H1 (cell line): ENCODE results near the gene RAMACL. TPM values are rescaled to one million over a fixed set of nuclear protein-coding genes. Genes with fewer than 3 reads are reported as not detected.

ENCODE experiments used
- CTCF ChIA-PET: fragments of 300-600 bp; sonication (Branson Sonifier 250); formaldehyde crosslinking; loops from one replicate; lab custom pipeline; 2021; ENCODE audit not compliant: partially characterized antibody; lab: Charles Lee
- POLR2A ChIA-PET: fragments of 300-600 bp; sonication (Branson Sonifier 250); formaldehyde crosslinking; loops from one replicate; lab custom pipeline; 2021; ENCODE audit warnings: inconsistent platforms; ENCODE audit not compliant: partially characterized antibody; lab: Charles Lee
- DNase-seq, 2 experiments: peaks; one replicate each; pipeline versions ENCODE4 v3.0.0 to v3.0.0-alpha.2; 2010 to 2022; ENCODE audit warnings: low spot score in 2 of 2, low read depth in 1 of 2, mixed read lengths in 1 of 2
- FAIRE-seq: peaks from 2 replicates; lab custom pipeline; 2011; peaks lifted over from hg19 to GRCh38; lab: Jason Lieb, UNC
- H2AFZ ChIP-seq: 2 replicates; pipeline ENCODE4 v1.8.1; 2012; ENCODE audit warnings: low read length, inconsistent platforms
- H2AK5ac ChIP-seq: 2 replicates; pipeline ENCODE4 v1.6.1; 2013; ENCODE audit warnings: low read depth, low read length
- H2BK120ac ChIP-seq: replicated peaks from 2 replicates; pipeline ENCODE3; 2013; ENCODE audit warnings: low read depth, low read length, inconsistent platforms
- H2BK12ac ChIP-seq: 2 replicates; pipeline ENCODE4 v1.6.1; 2013; ENCODE audit warnings: low read depth, low read length
- H2BK15ac ChIP-seq: 2 replicates; pipeline ENCODE4 v1.6.1; 2013; ENCODE audit warnings: low read length
- H2BK20ac ChIP-seq: 2 replicates; pipeline ENCODE4 v1.6.1; 2013; ENCODE audit warnings: low read length
- H2BK5ac ChIP-seq: 2 replicates; pipeline ENCODE4 v1.6.1; 2013; ENCODE audit warnings: low read depth, low read length
- H3K14ac ChIP-seq: 2 replicates; pipeline ENCODE4 v1.6.1; 2013; ENCODE audit warnings: inconsistent platforms; ENCODE audit not compliant: insufficient read length
- H3K18ac ChIP-seq: 2 replicates; pipeline ENCODE4 v1.6.1; 2013; ENCODE audit warnings: low read length; ENCODE audit errors: extremely low read depth
- H3K23ac ChIP-seq: 2 replicates; pipeline ENCODE4 v1.6.1; 2013; ENCODE audit warnings: inconsistent platforms; ENCODE audit not compliant: insufficient read length
- H3K23me2 ChIP-seq: 2 replicates; pipeline ENCODE4 v1.6.1; 2013; ENCODE audit warnings: low read depth, low read length
- H3K27ac ChIP-seq: 2 replicates; pipeline ENCODE4 v1.6.1; 2011; ENCODE audit warnings: low read depth, low read length, inconsistent platforms
- H3K27me3 ChIP-seq, 4 experiments: replicated peaks in 1 of 4; 1 replicate in 1 of 4; 2 replicates in 3 of 4; pipeline versions ENCODE4 v1.6.1 to v1.8.1; 2011 to 2013; ENCODE audit warnings: low read length in 3 of 4, mild to moderate bottlenecking in 3 of 4, inconsistent platforms in 2 of 4, mixed read lengths in 2 of 4, moderate library complexity in 1 of 4; ENCODE audit not compliant: control insufficient read depth in 3 of 4, insufficient read depth in 3 of 4; ENCODE audit errors: extremely low read depth in 1 of 4
- H3K36me3 ChIP-seq, 4 experiments: 2 replicates each; pipeline versions ENCODE4 v1.6.1 to v1.8.1; 2011 to 2013; ENCODE audit warnings: mild to moderate bottlenecking in 4 of 4, low read length in 3 of 4, moderate library complexity in 2 of 4, control low read depth in 1 of 4, inconsistent platforms in 1 of 4; ENCODE audit not compliant: insufficient read depth in 4 of 4, control insufficient read depth in 2 of 4
- H3K4ac ChIP-seq: replicated peaks from 2 replicates; pipeline ENCODE3; 2013; ENCODE audit warnings: low read length, low read depth, mixed read lengths, inconsistent platforms; ENCODE audit not compliant: insufficient read length
- H3K4me1 ChIP-seq, 4 experiments: replicated peaks in 1 of 4; 1 replicate in 1 of 4; 2 replicates in 3 of 4; pipeline versions ENCODE4 v1.6.1 to v1.8.1; 2011 to 2013; ENCODE audit warnings: low read length in 3 of 4, inconsistent platforms in 2 of 4, mixed read lengths in 1 of 4; ENCODE audit not compliant: insufficient read depth in 4 of 4, control insufficient read depth in 3 of 4
- H3K4me2 ChIP-seq, 2 experiments: 2 replicates each; pipeline versions ENCODE4 v1.6.1 to v1.8.1; 2011 to 2013; ENCODE audit warnings: low read depth in 2 of 2, low read length in 2 of 2, control low read depth in 1 of 2, inconsistent platforms in 1 of 2, mild to moderate bottlenecking in 1 of 2; ENCODE audit not compliant: insufficient read depth in 1 of 2
- H3K4me3 ChIP-seq, 4 experiments: fragments of 200-600, 300-600 bp in 1 of 4; sonication (generic), shearing (Covaris generic), sonication (Bioruptor Twin) in 1 of 4; 2 replicates each; pipeline versions ENCODE4 v1.5.1 to v1.8.1; 2011 to 2016; ENCODE audit warnings: low read length in 4 of 4, low read depth in 3 of 4, control low read depth in 2 of 4, inconsistent platforms in 2 of 4, mild to moderate bottlenecking in 2 of 4, mixed read lengths in 1 of 4, moderate library complexity in 1 of 4; ENCODE audit not compliant: insufficient read depth in 2 of 4; ENCODE audit errors: extremely low read depth in 1 of 4
- H3K56ac ChIP-seq: replicated peaks from 2 replicates; pipeline ENCODE3; 2013; ENCODE audit warnings: low read depth, mild to moderate bottlenecking, mixed read lengths, low read length, inconsistent platforms; ENCODE audit not compliant: insufficient read length
- H3K79me1 ChIP-seq: 2 replicates; pipeline ENCODE4 v1.6.1; 2013; ENCODE audit warnings: low read depth, low read length, control low read depth
- H3K79me2 ChIP-seq, 2 experiments: 2 replicates each; pipeline versions ENCODE4 v1.6.1 to v1.8.1; 2012 to 2013; ENCODE audit warnings: low read length in 2 of 2, mild to moderate bottlenecking in 2 of 2, inconsistent platforms in 1 of 2; ENCODE audit not compliant: insufficient read depth in 2 of 2, control insufficient read depth in 1 of 2
- H3K9ac ChIP-seq, 4 experiments: replicated peaks in 1 of 4; 1 replicate in 1 of 4; 2 replicates in 3 of 4; pipeline versions ENCODE4 v1.6.1 to v1.8.1; 2011 to 2013; ENCODE audit warnings: low read depth in 3 of 4, low read length in 3 of 4, control low read depth in 2 of 4, mild to moderate bottlenecking in 2 of 4, moderate library complexity in 2 of 4, inconsistent platforms in 1 of 4; ENCODE audit errors: extremely low read depth in 1 of 4
- H3K9me3 ChIP-seq, 2 experiments: 2 replicates each; pipeline versions ENCODE4 v1.6.1 to v1.8.1; 2012 to 2013; ENCODE audit warnings: mild to moderate bottlenecking in 2 of 2, moderate library complexity in 2 of 2, control low read depth in 1 of 2, inconsistent platforms in 1 of 2, low read depth in 1 of 2, low read length in 1 of 2, mixed read lengths in 1 of 2; ENCODE audit not compliant: insufficient read depth in 2 of 2
- H4K20me1 ChIP-seq, 2 experiments: replicated peaks in 1 of 2; 2 replicates each; pipeline versions ENCODE3 to v1.8.1; 2011 to 2013; ENCODE audit warnings: inconsistent platforms in 2 of 2, low read length in 2 of 2, mild to moderate bottlenecking in 1 of 2; ENCODE audit not compliant: insufficient read depth in 2 of 2, control insufficient read depth in 1 of 2
- H4K5ac ChIP-seq: 2 replicates; pipeline ENCODE4 v1.6.1; 2013; ENCODE audit warnings: low read length, low read depth, mixed read lengths, inconsistent platforms; ENCODE audit not compliant: insufficient read length
- H4K8ac ChIP-seq: 2 replicates; pipeline ENCODE4 v1.8.0; 2013; ENCODE audit warnings: mild to moderate bottlenecking, moderate library complexity, low read length, inconsistent platforms; ENCODE audit not compliant: insufficient read depth; ENCODE audit errors: extremely low read depth
- H4K91ac ChIP-seq: replicated peaks from 2 replicates; pipeline ENCODE3; 2013; ENCODE audit warnings: low read length, mixed read lengths, inconsistent platforms; ENCODE audit not compliant: insufficient read length
- CTCF ChIP-seq, 3 experiments: IDR thresholded peaks; 1 replicate in 2 of 3; 2 replicates in 1 of 3; pipeline versions ENCODE4 v1.5.1 to v1.6.1; 2011; ENCODE audit warnings: low read length in 3 of 3, mild to moderate bottlenecking in 3 of 3, inconsistent platforms in 2 of 3, low read depth in 1 of 3, moderate library complexity in 1 of 3; ENCODE audit not compliant: insufficient read depth in 1 of 3; ENCODE audit errors: control extremely low read depth in 1 of 3
- whole genome bisulfite sequencing, 2 experiments: shearing (Covaris generic) in 1 of 2; methylation state at CpG; one replicate each; pipeline versions ENCODE4 v1.1.6 to v1.1.7; 2013 to 2015; ENCODE audit warnings: low lambda C conversion rate in 2 of 2, mixed read lengths in 2 of 2, inconsistent platforms in 1 of 2, low coverage in 1 of 2, missing lambda C conversion rate in 1 of 2; ENCODE audit not compliant: insufficient replicate concordance in 2 of 2, insufficient coverage in 1 of 2, insufficient read length in 1 of 2; ENCODE audit errors: extremely low coverage in 1 of 2, missing lambda C conversion rate in 1 of 2; 5-methylcytosine and 5-hydroxymethylcytosine counted together
- polyA plus RNA-seq, 7 experiments: library from polyadenylated mRNA; depleted of rRNA in 3 of 7; stranded (reverse) in 5 of 7; unstranded in 2 of 7; fragments of >200 nt in 5 of 7; fragments of 200-250 nt in 2 of 7; gene quantifications; 1 replicate in 5 of 7; 2 replicates in 1 of 7; 4 replicates in 1 of 7; pipeline versions ENCODE4 v1.2.1 to v1.2.3, GENCODE V29; 2011 to 2013; ENCODE audit warnings: missing spikeins in 2 of 7, mixed read lengths in 2 of 7
- total RNA-seq: library from RNA; stranded (reverse); fragmentation: NEBNext Ultra II Directional; extraction: Animal tissue kit (Norgen Biotek cat#: 25700); gene quantifications from 2 replicates; pipeline ENCODE4 v1.2.1, GENCODE V29; 2021

The RAMACL gene
- total and polyA plus RNA-seq, 2 of the 8 experiments (the other 6 are each of a cell fraction or from before 2014, with no cell fraction given), result 0.23 to 0.97 TPM

DNA sequence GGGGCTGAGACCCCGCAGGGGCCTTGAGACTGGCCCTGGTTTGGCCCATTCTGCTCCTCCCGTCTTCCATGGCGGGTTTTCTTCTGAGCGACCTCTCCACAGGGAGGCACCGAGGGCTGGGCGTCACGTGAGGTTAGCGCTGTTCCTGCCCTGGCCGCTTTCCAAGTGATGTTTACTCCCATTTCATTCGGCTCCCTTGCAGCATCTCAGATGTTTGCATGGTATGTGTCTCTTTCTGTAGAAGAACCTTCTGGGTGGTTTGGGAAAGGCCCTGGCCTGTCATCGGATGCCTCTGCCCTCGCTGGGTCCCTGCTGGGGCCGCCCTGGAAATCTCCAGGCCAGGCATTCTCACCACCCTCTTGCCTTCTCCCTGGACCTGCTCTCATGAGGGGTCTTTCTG, 17.3 kb downstream of the RAMACL start:
- FAIRE-seq (no peak), DNase-seq (no peak)
- Histone ChIP-seq H3K4me3 (no peak overlapping the region), H3K36me3 (no peaks in the 10 kb centered on the region), H2BK15ac (no peak overlapping the region), H3K56ac (no peak overlapping the region), H2BK12ac (no peak overlapping the region), H3K23me2 (no peaks in the 10 kb centered on the region), H3K4me1 (peaks cover 11 to 21% (median 15%) of the 10 kb centered on the region in 4 experiments), H3K14ac (no peak overlapping the region), H2BK20ac (no peak overlapping the region), H3K23ac (no peak overlapping the region), H2AFZ (no peak overlapping the region), H2BK120ac (no peak overlapping the region), H3K4ac (no peak overlapping the region), H3K9me3 (no peaks in the 10 kb centered on the region), H3K27ac (no peak overlapping the region), H4K20me1 (peaks cover 0 to 4% of the 10 kb centered on the region in 2 experiments), H4K8ac (no peak overlapping the region), H3K18ac (no peak overlapping the region), H3K9ac (no peak overlapping the region), H4K5ac (no peak overlapping the region), H3K79me2 (peaks cover 0 to 23% of the 10 kb centered on the region in 2 experiments; a peak in 2 of 4 replicates), H3K27me3 (no peaks in the 10 kb centered on the region; a peak in 1 of 7 replicates), H4K91ac (no peak overlapping the region), H2BK5ac (no peak overlapping the region), H2AK5ac (no peak overlapping the region), H3K79me1 (peaks cover 10% of the 10 kb centered on the region; the same call in 1 of the 2 replicates), H3K4me2 (no peak overlapping the region)
- ChIA-PET POLR2A (no interaction called here), CTCF (interaction anchor here (1.1 kb wide), 1 partner anchor 45 kb away, joined by 4 read pairs; no protein-coding TSS in a partner anchor)
- no peak for TF ChIP-seq CTCF (IDR thresholded peaks at IDR 0.05; ENCODE audit: control extremely low read depth in 1 of 3, insufficient read depth in 1 of 3, low read depth in 1 of 3, low read length in 3 of 3)
- 86% methylated on average over 13 of the region's 13 CpGs; no CpG with 5 or more reads in 1 of the 2 experiments for WGBS, 2 experiments
